Measurements from ENCODE around the gene CADM4.

GRCh38 chr19:43574424-43575155 is 65.1 kb downstream of the CADM4 start:
- no peak for TF ChIP-seq POLR2A (IDR thresholded peaks at IDR 0.05; ENCODE audit: borderline replicate concordance, extremely low read depth, insufficient read depth, insufficient read length)
- TF ChIP-seq, protein P1, sequence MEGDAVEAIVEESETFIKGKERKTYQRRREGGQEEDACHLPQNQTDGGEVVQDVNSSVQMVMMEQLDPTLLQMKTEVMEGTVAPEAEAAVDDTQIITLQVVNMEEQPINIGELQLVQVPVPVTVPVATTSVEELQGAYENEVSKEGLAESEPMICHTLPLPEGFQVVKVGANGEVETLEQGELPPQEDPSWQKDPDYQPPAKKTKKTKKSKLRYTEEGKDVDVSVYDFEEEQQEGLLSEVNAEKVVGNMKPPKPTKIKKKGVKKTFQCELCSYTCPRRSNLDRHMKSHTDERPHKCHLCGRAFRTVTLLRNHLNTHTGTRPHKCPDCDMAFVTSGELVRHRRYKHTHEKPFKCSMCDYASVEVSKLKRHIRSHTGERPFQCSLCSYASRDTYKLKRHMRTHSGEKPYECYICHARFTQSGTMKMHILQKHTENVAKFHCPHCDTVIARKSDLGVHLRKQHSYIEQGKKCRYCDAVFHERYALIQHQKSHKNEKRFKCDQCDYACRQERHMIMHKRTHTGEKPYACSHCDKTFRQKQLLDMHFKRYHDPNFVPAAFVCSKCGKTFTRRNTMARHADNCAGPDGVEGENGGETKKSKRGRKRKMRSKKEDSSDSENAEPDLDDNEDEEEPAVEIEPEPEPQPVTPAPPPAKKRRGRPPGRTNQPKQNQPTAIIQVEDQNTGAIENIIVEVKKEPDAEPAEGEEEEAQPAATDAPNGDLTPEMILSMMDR (IDR thresholded peaks at IDR 0.05 in 2 of 3, conservative IDR thresholded peaks at IDR 0.05 in 1 of 3; ENCODE audit: borderline replicate concordance in 1 of 3, insufficient read depth in 1 of 3, low read depth in 2 of 3, low read length in 2 of 3): no peak
- TF ChIP-seq MAX (IDR thresholded peaks at IDR 0.05): no peak
- TF ChIP-seq YY1 (IDR thresholded peaks at IDR 0.05; ENCODE audit: extremely low read depth, insufficient replicate concordance, low read depth, low read length): no peak
- TF ChIP-seq, protein P2, sequence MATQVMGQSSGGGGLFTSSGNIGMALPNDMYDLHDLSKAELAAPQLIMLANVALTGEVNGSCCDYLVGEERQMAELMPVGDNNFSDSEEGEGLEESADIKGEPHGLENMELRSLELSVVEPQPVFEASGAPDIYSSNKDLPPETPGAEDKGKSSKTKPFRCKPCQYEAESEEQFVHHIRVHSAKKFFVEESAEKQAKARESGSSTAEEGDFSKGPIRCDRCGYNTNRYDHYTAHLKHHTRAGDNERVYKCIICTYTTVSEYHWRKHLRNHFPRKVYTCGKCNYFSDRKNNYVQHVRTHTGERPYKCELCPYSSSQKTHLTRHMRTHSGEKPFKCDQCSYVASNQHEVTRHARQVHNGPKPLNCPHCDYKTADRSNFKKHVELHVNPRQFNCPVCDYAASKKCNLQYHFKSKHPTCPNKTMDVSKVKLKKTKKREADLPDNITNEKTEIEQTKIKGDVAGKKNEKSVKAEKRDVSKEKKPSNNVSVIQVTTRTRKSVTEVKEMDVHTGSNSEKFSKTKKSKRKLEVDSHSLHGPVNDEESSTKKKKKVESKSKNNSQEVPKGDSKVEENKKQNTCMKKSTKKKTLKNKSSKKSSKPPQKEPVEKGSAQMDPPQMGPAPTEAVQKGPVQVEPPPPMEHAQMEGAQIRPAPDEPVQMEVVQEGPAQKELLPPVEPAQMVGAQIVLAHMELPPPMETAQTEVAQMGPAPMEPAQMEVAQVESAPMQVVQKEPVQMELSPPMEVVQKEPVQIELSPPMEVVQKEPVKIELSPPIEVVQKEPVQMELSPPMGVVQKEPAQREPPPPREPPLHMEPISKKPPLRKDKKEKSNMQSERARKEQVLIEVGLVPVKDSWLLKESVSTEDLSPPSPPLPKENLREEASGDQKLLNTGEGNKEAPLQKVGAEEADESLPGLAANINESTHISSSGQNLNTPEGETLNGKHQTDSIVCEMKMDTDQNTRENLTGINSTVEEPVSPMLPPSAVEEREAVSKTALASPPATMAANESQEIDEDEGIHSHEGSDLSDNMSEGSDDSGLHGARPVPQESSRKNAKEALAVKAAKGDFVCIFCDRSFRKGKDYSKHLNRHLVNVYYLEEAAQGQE (IDR thresholded peaks at IDR 0.05; ENCODE audit: low read depth): no peak
- TF ChIP-seq CEBPB (IDR thresholded peaks at IDR 0.05; ENCODE audit: low read depth): no peak
- no peak for TF ChIP-seq POLR2AphosphoS5 (IDR thresholded peaks at IDR 0.05; ENCODE audit: low read depth, low read length)
- no peak for TF ChIP-seq SIN3A (IDR thresholded peaks at IDR 0.05; ENCODE audit: low read depth)
- no peak for TF ChIP-seq RAD21 (IDR thresholded peaks at IDR 0.05; ENCODE audit: low read depth)
- no peak for TF ChIP-seq SP1 (IDR thresholded peaks at IDR 0.05; ENCODE audit: low read depth)
- no peak for TF ChIP-seq ZFX (IDR thresholded peaks at IDR 0.05)
- no peak for TF ChIP-seq EZH2 (IDR thresholded peaks at IDR 0.05)
